Measurements from ENCODE around the gene TPRG1L. TPM values are rescaled to one million over a fixed set of nuclear protein-coding genes. Genes with fewer than 3 reads are reported as not detected.
"Not testable (repeated sequence)": the region's sequence is repeated elsewhere in the genome, so short reads cannot be mapped to it uniquely, and the experiment has no call there.

TPRG1L gene
- total RNA-seq, 6 experiments from 2014 or later = 51.8 to 63.5 (median 58.0) TPM

- H3K4me1 Mint-ChIP-seq (ENCODE audit: low read depth) = no peaks in the 10 kb centered on the region
- H3K36me3 Mint-ChIP-seq (ENCODE audit: low read depth) = no peaks in the 10 kb centered on the region
- no peak overlapping the region for H3K4me3 Mint-ChIP-seq
- no peak overlapping the region for H3K27ac Mint-ChIP-seq
- DNase-seq = no peak
- peaks cover 13% of the 10 kb centered on the region for H3K27me3 Mint-ChIP-seq (ENCODE audit: insufficient read depth)
- no peak for TF ChIP-seq CTCF (IDR thresholded peaks at IDR 0.05)
- H3K9me3 Mint-ChIP-seq = no peaks in the 10 kb centered on the region
These were observed 46.4 kb upstream of the TPRG1L start for GRCh38 chr1:3578433-3578805.

- TF ChIP-seq CTCF (IDR thresholded peaks at IDR 0.05) = no peak
- Mint-ChIP-seq H3K27me3 (ENCODE audit: insufficient read depth) (peaks cover 13% of the 10 kb centered on the region), H3K9me3 (no peaks in the 10 kb centered on the region), H3K4me1 (ENCODE audit: low read depth) (no peaks in the 10 kb centered on the region), H3K27ac (no peak overlapping the region), H3K36me3 (ENCODE audit: low read depth) (no peaks in the 10 kb centered on the region), H3K4me3 (no peak overlapping the region)
- no peak for DNase-seq
These were observed 45.9 kb upstream of the TPRG1L start for GRCh38 chr1:3578906-3579305.

- TF ChIP-seq CTCF (IDR thresholded peaks at IDR 0.05) = no peak
- Mint-ChIP-seq H3K27me3 (ENCODE audit: insufficient read depth) (peaks cover 12% of the 10 kb centered on the region), H3K9me3 (no peaks in the 10 kb centered on the region), H3K27ac (no peak overlapping the region), H3K4me1 (ENCODE audit: low read depth) (no peaks in the 10 kb centered on the region), H3K36me3 (ENCODE audit: low read depth) (no peaks in the 10 kb centered on the region), H3K4me3 (no peak overlapping the region)
- DNase-seq = no peak
These were observed 45.2 kb upstream of the TPRG1L start for GRCh38 chr1:3579626-3580025.

- no peaks in the 10 kb centered on the region for H3K4me1 Mint-ChIP-seq (ENCODE audit: low read depth)
- H3K9me3 Mint-ChIP-seq = no peaks in the 10 kb centered on the region
- H3K27me3 Mint-ChIP-seq (ENCODE audit: insufficient read depth) = peaks cover 8% of the 10 kb centered on the region
These were observed 44.6 kb upstream of the TPRG1L start for GRCh38 chr1:3580231-3580630.

GRCh38 chr1:3581296-3582036 lies 43.3 kb upstream of the TPRG1L start:
- no peak for TF ChIP-seq CTCF (IDR thresholded peaks at IDR 0.05)
- H3K4me1 Mint-ChIP-seq (ENCODE audit: low read depth) = no peaks in the 10 kb centered on the region
- no peaks in the 10 kb centered on the region for H3K9me3 Mint-ChIP-seq
- H3K36me3 Mint-ChIP-seq (ENCODE audit: low read depth) = no peaks in the 10 kb centered on the region
- H3K27me3 Mint-ChIP-seq (ENCODE audit: insufficient read depth) = peaks cover 8% of the 10 kb centered on the region
- H3K27ac Mint-ChIP-seq = no peak overlapping the region
- no peak for DNase-seq
- H3K4me3 Mint-ChIP-seq = no peak overlapping the region

More at GRCh38 chr1:3580231-3580630, 44.6 kb upstream of the TPRG1L start:
- no peak for DNase-seq
- no peak for TF ChIP-seq CTCF (IDR thresholded peaks at IDR 0.05)
- Mint-ChIP-seq H3K27ac (no peak overlapping the region), H3K36me3 (ENCODE audit: low read depth) (no peaks in the 10 kb centered on the region), H3K4me3 (no peak overlapping the region)

GRCh38 chr1:3583751-3584150 lies 41.1 kb upstream of the TPRG1L start:
- not testable (repeated sequence) for H3K9me3 Mint-ChIP-seq; H3K4me1 Mint-ChIP-seq (ENCODE audit: low read depth); H3K27ac Mint-ChIP-seq; H3K36me3 Mint-ChIP-seq (ENCODE audit: low read depth); DNase-seq; H3K4me3 Mint-ChIP-seq; H3K27me3 Mint-ChIP-seq (ENCODE audit: insufficient read depth)
